Measurements from ENCODE around the gene CCDC106.

DNA sequence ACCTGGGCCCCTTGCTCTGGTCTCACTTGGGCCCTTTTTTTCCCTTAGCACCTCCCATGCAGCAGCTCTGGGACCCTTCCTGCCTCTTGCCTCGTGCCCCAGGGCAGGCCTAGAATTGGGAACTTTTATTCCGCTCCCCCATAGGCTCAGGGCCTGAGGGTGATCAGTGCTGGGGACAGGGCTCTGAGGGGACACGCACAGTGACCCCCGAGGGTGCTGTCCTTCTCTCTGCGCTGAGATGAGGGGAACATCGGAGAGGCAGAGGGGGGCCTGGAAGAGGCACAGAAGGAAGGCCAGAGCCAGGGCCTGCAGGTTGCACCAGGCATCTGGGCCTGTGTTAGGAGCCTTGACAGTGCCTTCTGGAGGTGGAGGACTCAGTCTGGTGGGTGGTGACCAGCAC lies 37.8 kb downstream of the CCDC106 start:
- TF ChIP-seq CTCF (IDR thresholded peaks at IDR 0.05; ENCODE audit: insufficient read depth, low read depth, low read length) (no peak), EZH2 (IDR thresholded peaks at IDR 0.05; ENCODE audit: insufficient read depth, low read length) (no peak)
